Keratinocyte (primary cell): Measurements from ENCODE around the gene ZACN.

ENCODE experiments used
- CTCF ChIP-seq, 3 experiments: IDR thresholded peaks in 1 of 3; conservative IDR thresholded peaks in 1 of 3; optimal IDR thresholded peaks in 1 of 3; 2 replicates in 2 of 3; 3 replicates in 1 of 3; pipeline versions ENCODE3 to v1.5.1; 2011; ENCODE audit warnings: low read length in 3 of 3, mild to moderate bottlenecking in 3 of 3, moderate library complexity in 2 of 3, control low read depth in 1 of 3, inconsistent platforms in 1 of 3; ENCODE audit not compliant: insufficient read depth in 2 of 3; ENCODE audit errors: extremely low read depth in 1 of 3
- EZH2 ChIP-seq: IDR thresholded peaks from one replicate; pipeline ENCODE4 v1.6.1; 2012; ENCODE audit warnings: inconsistent platforms, mild to moderate bottlenecking, low read length, moderate library complexity

GRCh38 chr17:76085066-76085730, 6.2 kb downstream of the ZACN start:
- TF ChIP-seq EZH2: no peak
- no peak for TF ChIP-seq CTCF (optimal IDR thresholded peaks at IDR 0.05 in 1 of 3, IDR thresholded peaks at IDR 0.05 in 1 of 3, conservative IDR thresholded peaks at IDR 0.05 in 1 of 3; ENCODE audit: extremely low read depth in 1 of 3, insufficient read depth in 2 of 3, low read length in 3 of 3)
